ENCODE data around the gene SH2D7.

The SH2D7 gene

GRCh38 chr15:78092261-78093041 is at the start of gene SH2D7:
Gene SH2D7 (plus strand): TSS chr15:78092561. CDS start chr15:78092585, 24 bp downstream.
- no peak within 1 kb of the TSS for H3K27ac ChIP-seq
- DNase-seq (ENCODE audit: low read depth, low spot score): no peak

GRCh38 chr15:78044407-78045155 is 47.8 kb upstream of the SH2D7 start:
- H3K27ac ChIP-seq: no peak overlapping the region
- DNase-seq (ENCODE audit: low read depth, low spot score): no peak

- no peak overlapping the region for H3K27ac ChIP-seq
- DNase-seq (ENCODE audit: low read depth, low spot score): no peak
Observed at GRCh38 chr15:78045189-78045588, 47.2 kb upstream of the SH2D7 start.

DNA sequence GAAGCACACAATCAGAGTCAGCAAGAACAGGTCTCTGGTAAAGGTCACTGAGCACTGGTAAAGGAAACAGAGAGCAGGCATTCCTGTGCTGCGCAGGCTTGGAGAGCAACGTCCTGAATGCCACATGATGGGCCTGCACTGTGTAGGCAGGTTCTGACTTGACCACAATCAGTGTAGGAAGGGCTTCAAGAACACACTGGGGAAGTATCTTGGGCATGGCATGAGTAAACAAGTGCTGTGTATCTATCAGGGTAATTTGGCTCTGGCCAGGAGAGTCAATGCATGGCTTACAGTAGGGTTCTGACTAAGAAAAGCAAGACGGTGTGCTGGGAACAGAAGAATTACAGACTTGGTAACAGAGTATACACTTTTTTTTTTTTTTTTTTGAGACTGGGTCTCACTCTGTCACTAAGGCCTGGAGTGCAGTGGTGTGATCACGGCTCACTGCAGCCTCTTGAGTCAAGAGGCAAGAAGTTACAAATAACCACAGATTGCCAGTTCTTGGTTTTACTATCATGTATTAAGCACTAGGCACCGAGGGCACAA is 45.5 kb upstream of the SH2D7 start:
- H3K27ac ChIP-seq: peak overlapping the region; percentile 41
- DNase-seq (ENCODE audit: low read depth, low spot score): peak; percentile 66

DNA sequence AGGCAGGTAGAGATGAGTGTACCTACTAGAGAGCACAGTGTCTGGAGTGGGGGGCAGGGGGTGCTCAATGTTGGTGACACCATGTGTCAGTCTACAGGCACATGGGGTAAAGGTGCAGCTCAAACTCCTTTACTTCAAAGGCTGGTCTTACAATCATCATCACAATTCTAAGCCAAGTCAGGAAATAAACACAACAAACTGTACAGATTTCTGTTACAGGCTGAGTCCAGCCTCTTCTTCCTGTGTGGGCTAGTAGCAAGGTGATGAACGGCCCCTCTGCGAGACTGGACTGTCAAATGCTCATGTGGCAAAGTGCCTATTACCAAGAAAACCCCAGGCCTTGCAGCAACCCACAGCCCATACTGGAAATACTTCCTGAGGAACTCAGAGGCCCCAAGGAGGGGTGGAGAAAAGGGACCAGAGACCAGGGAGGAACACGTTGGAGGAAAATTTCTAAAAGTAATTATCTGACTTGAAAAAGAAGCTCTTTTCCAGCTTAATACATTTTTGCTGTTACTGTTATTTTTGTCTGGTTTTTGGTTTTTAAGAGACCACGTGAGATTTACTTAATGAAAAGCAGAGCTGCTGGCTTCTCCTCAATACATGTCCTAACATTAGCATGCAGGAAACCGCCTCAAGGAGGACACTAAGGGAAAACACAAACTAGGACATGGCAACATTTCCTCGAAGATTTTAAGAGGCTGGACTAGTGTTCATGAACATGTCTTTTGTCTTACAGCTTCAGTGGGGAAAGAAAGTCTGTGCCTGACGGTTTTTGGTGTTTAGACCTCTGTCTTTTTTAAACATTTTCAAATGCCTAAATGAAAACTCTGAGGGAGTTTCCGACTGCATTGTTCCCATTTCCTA is 44.4 kb upstream of the SH2D7 start:
- peak overlapping the region; percentile 41 for H3K27ac ChIP-seq
- no peak for DNase-seq (ENCODE audit: low read depth, low spot score)

DNA sequence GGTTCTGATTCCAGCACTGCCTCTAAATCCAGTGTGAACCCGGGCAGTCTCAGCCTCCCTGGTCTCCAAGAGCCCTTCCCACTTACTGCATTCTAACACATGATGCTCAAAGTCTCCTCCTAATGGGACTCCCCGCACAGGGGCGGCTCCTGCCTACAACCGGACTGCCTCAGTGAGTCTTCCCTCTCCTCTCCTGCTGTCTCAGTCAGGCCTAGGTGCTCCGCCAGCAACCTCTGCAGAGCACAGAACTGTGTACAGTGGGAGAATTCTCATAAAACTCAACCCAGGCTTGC is 43.8 kb upstream of the SH2D7 start:
- DNase-seq (ENCODE audit: low read depth, low spot score): no peak

GRCh38 chr15:78049691-78050440 is 42.5 kb upstream of the SH2D7 start:
- no peak for DNase-seq (ENCODE audit: low read depth, low spot score)

More for the DNA sequence above, 43.8 kb upstream of the SH2D7 start:
- no peak overlapping the region for H3K27ac ChIP-seq

DNA sequence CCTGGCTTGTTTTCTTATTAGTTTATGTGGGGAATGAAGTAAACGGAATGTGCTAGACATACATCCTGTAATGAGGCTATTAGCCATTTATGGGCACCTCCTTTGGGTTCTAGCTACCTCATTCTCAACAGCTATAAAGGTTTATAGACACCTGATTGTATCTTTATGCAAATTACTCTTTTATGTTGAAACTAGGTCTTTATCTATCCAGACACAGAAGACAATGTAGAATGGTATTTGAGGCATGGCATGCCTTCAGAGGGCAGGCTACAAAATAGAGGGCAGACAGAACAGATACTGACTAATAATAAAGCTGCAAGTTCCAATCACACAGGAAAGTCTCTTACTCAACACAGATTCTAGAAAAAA is 41.9 kb upstream of the SH2D7 start:
- DNase-seq (ENCODE audit: low read depth, low spot score): no peak

More at GRCh38 chr15:78049691-78050440, 42.5 kb upstream of the SH2D7 start:
- H3K27ac ChIP-seq: peak overlapping the region; percentile 16

DNA sequence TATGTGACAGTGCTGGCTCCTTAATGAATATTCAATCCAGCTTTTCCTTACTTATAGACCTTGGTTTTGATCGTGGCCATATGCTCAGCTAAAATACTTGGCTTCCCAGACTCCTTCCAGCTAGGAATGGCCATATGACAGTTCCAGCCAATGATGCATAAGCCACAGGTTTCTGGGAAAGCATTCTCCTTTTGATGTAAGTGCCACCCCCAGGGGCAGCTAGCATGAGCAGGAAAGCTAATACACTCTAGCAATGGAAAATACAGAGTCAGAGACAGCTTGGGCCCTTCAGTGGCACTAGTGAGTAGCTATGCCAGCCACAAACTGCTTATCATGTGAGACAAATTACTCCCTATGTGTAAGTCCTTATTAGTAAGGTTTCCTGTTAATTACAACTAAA is 41.5 kb upstream of the SH2D7 start:
- no peak overlapping the region for H3K27ac ChIP-seq
- DNase-seq (ENCODE audit: low read depth, low spot score): no peak

More for the DNA sequence above, 41.9 kb upstream of the SH2D7 start:
- H3K27ac ChIP-seq: peak overlapping the region; percentile 16

GRCh38 chr15:78051596-78051995 is 40.8 kb upstream of the SH2D7 start:
- H3K27ac ChIP-seq: no peak overlapping the region
- DNase-seq (ENCODE audit: low read depth, low spot score): no peak

DNA sequence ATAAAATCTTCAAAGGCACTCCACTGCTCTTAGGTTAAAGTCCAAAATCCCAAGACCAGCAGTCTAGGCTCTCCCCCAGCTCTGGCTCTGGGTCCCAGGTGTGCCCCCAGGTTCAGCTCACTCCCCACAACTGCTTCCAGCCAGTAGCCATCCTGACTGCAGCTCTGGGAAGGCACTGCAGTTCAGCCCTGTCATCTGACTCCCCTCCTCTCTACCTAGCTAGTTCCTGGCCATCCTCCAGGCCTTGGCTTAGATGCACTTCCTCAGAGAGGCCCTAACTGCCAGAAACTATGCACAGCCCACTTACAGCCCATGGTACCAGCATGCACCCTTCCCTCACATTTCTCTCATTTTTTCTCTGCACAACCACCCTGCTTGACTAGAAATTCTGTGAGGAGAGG is 40.4 kb upstream of the SH2D7 start:
- no peak for DNase-seq (ENCODE audit: low read depth, low spot score)
- H3K27ac ChIP-seq: no peak overlapping the region

DNA sequence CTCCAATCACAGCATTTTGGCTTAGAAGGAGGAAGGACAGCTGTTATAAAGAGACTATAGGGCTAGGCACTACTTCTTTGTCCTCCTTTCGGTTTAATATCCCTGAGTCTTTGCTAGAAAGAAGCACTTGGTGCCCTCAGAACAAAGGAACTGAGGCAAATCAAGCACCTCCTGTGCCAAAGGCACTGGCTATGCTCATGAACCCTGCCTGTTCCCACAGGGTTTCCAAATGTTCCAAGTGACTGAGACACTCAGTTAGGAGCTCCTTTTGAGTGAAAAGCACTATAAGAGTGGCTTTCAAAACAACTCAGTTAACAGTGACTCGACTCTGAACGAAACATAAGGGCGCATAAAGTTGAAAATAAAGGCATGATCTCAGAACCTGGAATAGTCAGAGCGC is 39.8 kb upstream of the SH2D7 start:
- DNase-seq (ENCODE audit: low read depth, low spot score): no peak
- no peak overlapping the region for H3K27ac ChIP-seq

DNA sequence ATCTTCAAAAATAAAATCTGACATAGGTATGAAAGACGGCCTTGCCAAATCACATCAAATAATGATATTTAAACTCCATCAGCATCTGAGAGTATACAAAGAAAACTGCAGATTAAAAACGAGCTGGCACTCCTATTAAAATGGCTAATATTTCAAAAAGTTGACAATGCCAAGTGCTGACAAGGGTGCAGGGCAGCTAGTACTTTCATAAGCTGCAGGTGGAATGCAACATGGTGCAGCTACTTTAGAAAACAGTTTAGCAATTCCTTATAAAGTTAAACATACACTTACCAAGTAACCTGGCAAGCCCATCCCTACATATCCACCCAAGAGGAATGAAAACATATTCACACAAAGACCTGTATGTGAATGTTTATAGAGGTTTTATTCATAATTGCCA is 37.8 kb upstream of the SH2D7 start:
- H3K27ac ChIP-seq: no peak overlapping the region

GRCh38 chr15:78054966-78055365 is 37.4 kb upstream of the SH2D7 start:
- H3K27ac ChIP-seq: no peak overlapping the region
- DNase-seq (ENCODE audit: low read depth, low spot score): no peak

More for the DNA sequence above, 37.8 kb upstream of the SH2D7 start:
- no peak for DNase-seq (ENCODE audit: low read depth, low spot score)

DNA sequence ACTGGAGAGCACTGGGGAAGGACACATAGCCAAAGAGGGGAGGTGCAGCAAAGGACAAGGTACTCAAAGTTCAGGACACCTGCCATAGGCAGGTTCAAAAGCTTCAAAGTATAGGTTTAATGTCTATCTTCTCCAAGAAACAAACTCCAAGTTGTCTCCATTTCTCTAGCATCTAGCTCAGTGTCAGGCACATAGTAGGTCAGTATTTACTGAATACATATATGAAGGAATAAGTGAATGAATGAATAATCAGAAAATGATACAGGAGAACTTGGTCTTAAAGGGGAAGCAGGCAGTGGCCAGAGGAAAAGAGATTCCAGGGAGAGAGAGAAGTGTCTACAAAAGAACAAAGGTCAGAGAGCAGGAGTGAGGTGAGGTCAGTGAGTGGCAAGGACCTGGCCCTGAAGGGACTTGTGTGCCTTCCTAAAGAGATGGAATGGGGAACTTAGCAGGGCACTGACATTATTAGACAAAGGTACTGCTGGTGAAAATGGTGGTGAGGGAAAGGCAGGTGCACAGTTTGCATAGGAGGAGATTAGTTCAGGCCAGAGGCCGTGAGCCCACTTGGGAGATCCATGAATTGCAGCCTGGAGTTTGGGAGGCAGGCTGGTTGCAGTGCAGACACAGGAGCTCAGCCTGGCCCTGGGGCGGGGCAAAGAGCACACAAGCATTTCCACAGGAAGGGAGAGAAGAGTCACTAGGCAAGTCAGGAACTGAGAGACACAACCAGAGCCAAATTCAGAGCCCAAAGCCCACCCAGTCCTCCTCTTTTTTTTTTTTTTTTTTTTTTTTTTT is 36.2 kb upstream of the SH2D7 start:
- no peak for DNase-seq (ENCODE audit: low read depth, low spot score)
- H3K27ac ChIP-seq: peak overlapping the region; percentile 92

GRCh38 chr15:78056714-78057269 is 35.6 kb upstream of the SH2D7 start:
- no peak for DNase-seq (ENCODE audit: low read depth, low spot score)
- peak overlapping the region; percentile 92 for H3K27ac ChIP-seq

DNA sequence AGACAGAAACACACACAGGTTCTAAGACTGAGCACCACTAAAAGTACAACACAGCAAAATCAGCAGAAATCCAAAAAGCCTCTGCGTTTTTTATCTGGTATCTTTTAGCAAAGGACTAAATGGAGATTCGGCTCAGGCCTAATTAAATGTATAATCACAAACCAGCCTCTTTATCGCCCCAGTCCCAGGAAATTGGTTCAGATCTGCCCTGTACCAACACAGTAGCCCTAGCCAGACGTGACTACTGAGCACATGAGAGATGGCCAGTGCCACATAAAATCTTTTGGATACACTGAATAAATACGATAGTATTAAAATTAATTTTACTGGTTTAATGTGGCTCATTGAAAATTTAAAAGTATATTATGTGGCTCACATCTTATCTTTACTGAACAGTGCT is 34.6 kb upstream of the SH2D7 start:
- DNase-seq (ENCODE audit: low read depth, low spot score): no peak
- peak overlapping the region; percentile 92 for H3K27ac ChIP-seq

DNA sequence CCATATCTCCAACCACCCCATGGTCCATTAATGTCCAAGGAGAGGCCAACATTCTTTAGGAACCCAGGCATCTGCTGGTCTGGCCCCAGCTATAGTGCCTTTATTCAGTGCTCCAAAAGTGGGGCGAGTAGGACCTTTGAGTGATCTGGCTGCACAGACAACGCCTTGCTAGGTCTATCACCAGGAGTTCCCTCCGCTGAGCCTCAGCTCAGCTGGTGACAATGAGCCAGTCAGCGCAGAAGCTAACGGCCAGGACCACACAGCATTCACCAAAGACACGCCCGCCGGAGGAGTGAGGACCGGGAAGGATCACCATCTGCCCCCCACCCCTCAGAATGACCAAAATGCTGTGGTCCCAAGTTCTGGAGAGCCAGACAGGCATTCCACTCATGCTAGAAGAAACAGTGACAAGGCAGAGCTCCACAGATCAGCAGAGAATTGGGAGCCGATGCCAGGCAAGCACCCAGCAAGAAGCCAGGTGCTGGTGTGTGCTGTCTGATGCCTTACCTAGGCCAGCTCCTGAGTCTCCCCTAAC is 33.9 kb upstream of the SH2D7 start:
- peak overlapping the region; percentile 92 for H3K27ac ChIP-seq
- no peak for DNase-seq (ENCODE audit: low read depth, low spot score)

Measured in epithelial cell of prostate (primary cell).